HUDEP-2 (cell line): Measurements from ENCODE around the gene ACOD1.
"Not testable (repeated sequence)": the region's sequence is repeated elsewhere in the genome, so short reads cannot be mapped to it uniquely, and the experiment has no call there.

ENCODE experiments used
- DNase-seq, 76 experiments: peaks; one replicate each; lab custom pipeline; 2025; ENCODE audit not compliant: unreplicated experiment in 76 of 76; lab: John Stamatoyannopoulos, UW

Gene ACOD1

DNA sequence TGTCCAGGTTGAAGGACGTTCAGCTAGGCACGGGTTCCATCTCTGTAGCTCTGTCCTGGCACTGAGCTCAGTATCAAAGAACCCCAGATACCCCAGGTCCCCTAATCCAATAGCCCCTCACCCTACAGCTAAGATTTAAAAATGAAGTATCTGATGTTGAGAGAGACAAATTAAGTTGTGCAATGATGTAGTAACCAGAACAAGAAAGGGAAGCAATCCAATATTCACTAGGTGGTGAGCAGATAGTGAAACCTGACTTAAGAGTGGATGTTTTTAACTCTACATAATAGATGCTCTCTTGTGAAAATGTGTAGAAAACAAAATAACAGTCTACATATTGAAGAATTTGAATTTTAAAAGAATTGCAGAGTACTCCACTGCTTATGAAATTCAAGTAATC, 1.8 kb downstream of the ACOD1 start:
- DNase-seq = no peak

DNA sequence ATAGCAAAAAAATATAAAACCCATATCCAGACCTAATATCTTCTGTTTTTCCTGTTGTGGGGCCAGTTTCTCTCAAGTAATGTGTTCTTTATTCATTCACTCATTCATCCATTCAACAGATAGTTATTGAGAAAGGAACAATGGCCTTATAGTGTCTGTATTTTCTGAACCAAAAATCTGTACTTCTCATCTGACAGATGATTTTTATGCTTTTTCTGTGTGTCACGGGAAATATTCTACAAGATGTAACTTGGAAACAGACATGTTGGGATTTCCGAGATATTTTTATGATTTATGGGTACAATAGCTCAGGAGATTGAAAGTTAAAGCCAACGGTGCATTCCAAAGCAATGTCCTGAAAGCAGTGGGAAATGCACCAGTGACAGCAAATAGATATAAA, 5.7 kb downstream of the ACOD1 start:
- DNase-seq = no peak

DNA sequence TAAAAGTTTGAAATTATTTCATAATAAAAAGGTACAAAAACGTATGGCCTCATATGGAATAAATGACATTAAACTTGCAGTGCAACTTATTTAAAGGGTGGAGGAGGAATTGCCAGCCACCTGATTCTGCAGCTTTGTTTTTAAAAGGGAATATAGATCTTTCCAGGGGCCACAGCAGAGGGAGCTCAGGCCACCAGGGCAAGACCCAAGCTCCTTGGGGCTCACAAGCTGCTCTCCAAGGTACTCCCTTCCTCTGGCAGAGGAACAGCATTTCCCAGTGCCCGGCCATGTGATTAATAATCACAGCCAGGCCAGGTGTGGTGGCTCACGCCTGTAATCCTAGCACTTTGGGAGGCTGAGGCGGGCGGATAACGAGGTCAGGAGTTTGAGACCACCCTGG, 6.2 kb downstream of the ACOD1 start:
- no peak for DNase-seq

DNA sequence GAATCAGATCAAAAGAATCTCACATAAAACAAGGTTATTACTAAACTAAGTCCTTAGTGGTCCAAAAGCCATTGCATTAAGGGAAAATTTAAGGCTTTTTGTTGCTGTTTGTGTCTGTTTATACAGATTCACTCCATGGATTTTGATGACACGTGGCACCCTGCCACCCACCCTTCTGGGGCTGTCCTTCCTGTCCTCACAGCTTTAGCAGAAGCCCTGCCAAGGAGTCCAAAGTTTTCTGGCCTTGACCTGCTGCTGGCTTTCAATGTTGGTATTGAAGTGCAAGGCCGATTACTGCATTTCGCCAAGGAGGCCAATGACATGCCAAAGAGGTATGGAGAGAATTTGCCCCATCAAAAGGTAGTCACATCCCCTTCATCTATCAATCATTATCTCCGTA, 6.9 kb downstream of the ACOD1 start:
- no peak for DNase-seq

DNA sequence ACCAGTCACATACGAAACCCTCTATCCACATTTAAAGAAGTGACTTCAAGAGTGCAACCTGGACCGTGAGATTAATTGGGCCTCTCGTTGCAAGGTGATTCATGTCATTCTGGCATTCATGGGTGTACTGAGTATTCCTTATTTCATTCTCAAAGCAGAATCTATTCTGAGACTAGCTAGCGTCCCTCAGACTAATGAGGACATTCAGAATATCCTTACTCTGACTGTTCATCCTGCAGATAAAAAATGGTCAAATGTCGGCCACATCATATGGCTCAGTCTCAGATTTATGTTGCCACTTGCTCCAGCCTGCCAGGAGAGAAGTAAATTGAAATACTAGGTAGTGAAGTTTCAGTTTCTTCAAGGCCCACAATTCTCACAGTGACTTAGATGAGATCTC, 7.3 kb downstream of the ACOD1 start:
- no peak for DNase-seq

DNA sequence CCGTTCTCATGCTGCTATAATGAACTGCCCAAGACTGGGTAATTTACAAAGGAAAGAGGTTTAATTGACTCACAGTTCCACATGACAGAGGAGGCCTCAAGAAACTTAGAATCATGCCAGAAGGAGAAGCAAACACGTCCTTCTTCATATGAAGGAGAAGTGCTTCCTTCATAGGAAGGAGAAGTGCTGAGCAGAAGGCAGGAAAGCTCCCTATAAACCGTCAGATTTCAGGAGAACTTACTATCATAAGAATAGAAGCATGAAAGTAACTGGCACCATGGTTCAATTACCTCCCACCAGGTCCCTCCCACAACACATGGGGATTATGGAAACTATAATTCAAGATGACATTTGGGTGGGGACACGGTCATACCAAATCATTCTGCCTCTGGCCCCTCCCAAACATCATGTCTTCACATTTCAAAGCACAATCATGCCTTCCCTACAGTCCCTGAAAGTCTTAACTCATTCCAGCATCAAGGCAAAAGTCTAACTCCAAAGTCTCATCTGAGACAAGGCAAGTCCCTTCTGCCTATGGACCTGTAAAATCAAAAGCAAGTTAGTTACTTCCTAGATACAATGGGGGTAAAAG, 10.6 kb downstream of the ACOD1 start:
- no peak for DNase-seq

DNA sequence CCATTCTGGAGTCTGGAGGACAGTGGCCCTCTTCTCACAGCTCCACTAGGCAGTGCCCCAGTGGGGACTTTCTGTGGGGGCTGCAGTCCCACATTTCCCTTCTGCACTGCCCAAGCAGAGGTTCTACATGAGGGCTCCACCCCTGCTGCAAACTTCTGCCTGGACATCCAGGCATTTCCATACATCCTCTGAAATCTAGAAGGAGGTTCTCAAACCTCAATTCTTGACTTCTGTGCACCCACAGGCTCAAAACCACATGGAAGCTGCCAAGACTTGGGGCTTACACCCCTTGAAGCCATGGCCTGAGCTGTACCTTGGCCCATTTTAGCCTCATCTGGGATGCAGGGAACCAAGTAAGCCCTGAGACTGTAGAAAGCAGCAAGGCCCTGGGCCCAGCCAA, 11.4 kb downstream of the ACOD1 start:
- not testable (repeated sequence) for DNase-seq

DNA sequence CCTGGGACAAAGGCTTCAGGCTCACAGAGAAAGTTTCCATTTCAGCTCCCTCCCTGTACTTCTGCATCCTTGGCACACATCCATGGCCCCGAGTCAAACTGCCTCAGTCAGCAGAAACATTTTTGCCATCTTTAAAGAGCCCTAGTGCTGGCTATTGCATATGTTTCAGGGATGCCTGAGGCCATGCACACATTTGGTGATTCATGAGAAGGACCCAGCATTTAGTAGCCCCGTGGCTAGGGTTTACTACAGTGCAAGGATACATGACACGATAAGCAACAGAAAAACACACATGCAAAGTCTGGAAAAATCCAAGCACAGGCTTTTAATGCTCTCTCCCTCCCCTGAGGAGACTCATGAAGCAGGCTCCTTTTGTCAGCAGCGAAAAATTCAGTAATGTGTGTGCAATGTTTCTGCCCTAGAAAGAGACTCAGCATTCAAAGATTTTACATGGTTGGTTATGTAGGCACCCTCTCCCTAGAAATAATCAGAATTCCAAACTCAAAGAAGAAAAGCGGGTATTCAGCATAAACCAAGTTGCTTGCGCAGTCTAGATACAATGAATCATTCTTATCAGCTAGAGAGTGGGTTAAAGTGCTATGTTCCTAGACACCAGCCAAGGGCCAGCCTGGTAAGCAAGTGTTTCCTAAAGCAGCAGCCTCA, 17.6 kb downstream of the ACOD1 start:
- DNase-seq = peak in 11 of 76 experiments; percentile 2 to 63 (median 17)

DNA sequence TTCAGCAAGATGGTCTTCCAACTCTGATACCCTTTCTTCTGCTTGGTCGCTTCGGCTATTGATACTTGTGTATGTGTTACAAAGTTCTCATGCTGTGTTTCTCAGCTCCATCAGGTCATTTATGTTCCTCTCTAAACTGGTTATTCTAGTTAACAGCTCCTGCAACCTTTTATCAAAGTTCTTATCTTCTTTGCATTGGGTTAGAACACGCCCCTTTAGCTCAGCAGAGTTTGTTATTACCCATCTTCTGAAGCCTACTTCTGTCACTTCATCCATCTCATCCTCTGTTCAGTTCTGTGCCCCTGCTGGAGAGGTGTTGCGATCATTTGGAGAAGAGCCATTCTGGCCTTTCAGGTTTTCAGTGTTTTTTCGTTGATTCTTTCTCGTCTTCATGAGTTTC, 18.7 kb downstream of the ACOD1 start:
- no peak for DNase-seq

DNA sequence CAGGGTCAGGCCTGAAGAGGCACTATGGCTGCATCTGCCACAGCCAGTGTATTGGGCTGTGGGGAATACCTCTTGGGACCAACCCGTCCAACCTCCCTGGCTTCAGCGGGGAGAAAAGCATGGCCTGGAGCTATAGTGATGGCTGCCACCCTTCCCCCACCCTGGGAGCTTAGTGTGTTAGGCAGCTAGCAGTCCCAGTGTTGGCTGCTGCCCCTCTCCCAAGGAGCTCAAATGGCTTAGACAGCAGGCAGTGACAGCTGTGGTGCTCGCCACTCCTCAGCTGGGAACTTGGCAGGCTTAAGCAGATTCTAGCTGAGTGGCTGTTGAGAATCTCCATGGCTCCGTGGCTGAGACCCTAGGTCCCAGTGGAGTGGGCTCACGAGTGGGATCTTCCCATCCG, 19.7 kb downstream of the ACOD1 start:
- no peak for DNase-seq

DNA sequence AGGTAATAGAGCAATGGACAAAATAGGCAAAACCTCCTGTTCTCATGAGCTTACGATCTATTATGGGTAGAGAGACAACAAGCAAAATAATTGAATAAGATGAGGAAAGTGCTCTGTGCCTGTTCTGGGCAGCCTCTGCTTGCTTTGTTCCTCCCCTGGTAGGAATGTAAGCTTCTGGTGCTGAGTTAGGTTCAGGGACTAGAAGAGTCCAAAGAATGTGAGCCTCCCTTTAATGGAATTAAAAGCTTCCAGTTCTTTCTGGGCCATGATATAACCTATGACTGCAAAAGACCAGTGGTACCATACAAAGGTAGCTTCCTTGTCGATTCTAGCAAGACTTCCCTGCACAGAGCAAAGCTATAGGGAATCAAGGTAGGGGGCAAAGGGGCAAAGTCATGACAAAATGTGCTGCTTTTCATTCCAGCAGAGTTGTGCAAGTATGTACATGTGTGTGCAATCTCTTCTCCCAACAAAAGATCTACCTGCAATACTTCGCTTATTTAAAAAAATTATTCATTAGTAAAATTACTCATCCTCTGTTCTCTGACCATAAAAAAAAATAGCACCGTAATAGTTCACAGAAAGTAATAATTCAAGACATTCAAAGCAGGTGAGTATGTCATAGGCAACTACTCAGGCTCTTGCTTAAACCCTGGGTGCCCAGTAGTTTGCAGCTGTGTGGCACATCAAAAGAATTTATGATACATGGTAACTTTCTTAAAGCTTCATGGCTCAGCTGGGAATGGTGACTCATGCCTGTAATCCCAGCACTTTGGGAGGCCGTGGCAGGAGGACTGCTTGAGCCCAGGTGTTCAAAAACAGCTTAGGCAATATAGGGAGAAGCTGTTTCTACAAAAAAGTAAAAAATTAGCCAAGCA, 21.4 kb downstream of the ACOD1 start:
- no peak for DNase-seq

DNA sequence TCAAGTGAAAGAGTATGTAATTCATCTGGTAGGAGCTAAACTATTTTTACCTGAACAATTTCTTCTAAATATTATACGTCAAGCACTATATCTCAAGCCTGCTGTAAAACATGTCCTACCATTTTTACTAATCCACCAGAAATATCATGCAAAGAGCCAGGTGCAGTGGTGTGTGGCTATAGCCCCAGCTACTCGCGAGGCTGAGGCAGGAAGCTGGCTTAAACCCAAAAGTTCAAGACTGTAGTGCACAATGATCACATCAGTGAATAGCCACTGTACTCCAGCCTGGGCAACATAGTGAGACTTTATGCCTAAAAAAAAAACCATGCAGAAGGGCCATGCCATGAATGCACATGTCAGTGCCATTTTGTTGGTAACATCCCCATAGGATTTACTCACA, 22.9 kb downstream of the ACOD1 start:
- DNase-seq = peak in 8 of 76 experiments; percentile 3 to 33 (median 10)

DNA sequence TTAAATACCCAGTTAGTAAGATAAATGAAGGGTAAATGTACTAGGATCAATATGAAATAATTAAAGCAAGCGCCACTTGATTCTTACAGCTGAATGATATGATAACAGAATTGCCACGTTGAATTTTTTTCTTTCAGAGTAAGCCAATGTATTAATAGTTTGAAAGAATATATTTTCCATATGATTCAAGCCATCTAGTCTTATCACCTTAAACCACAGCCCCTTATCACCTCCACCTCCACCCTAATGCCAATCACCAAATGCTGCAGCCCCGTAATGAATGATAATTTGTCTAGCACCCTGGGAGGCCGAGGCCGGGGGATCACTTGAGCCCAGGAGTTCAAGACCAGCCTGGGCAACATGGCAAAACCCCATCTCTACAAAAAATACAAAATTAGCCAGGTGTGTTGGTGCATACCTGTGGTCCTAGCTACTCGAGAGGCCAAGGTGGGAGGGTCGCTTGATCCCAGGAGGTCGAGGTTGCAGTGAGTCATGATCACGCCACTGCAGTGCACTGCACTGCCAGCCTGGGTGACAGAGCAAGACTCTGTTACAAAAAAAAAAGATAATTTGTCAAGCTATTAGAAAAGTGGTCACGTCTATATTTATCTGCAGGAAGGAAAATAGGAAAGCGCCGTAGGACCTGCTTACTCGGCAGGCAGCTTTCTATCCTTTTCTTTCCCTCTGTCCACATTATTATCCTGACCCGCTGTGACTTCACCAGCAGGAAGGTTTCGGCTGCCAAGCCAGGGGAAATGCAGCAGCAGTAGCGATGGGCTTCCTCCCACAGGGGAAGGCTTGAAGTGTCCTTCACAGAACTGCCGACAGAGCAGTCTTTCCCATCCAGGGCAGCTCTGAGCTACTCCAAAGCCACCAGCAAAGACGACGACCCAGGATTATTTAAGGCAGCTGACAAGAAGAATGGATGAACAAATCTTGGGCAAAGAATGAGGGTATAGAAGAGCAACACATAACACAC, 23.8 kb downstream of the ACOD1 start:
- DNase-seq = peak in 25 of 76 experiments; percentile 2 to 67 (median 28)

DNA sequence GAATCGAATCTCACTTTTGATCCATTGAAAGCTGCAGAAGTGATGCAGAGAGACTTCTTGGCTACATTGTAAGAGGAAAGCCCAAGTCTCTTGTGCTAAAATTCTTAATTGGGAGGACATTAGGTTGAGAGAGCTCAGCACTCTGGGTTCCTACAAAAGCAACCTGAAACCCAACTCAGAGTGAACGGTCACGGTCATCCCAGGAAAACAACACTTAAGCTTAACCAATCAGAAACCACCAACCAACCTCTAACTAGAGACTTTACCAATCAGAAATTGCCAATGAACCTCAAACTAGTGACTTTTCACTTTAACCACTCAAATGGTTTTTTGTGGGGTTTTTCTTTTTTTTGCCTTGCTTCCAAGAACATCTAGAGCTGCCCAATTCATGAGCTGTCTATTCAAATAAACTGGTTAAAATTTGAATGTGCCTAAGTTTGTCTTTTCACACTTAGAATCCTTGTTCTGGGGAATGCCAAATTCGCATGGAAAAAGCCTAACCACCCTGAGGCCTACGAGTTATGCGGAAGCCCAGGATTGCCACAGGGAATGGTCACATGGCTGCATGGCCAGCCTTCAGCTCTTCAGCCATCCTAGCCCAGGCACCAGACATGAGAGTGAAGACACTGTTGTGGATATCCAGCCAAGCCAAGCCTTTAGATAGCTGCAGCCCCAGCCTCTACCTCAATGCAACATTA, 25.8 kb downstream of the ACOD1 start:
- no peak for DNase-seq

DNA sequence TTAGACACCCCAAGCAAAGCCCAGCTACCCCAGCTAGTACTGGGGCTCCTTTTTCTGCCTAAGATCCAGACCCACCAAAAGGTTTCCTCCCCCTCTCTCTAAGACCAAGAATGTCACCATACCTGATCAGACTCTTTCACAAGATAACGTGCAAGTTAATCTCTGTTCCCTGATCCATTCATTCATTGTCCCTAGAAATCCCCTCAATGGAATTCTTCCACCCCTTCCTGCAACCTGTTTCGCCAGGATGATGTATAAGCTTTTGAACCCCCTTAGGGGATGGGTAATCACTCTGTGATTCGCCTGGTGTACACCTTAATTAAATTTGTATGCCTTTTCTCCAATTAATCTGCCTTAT, 26.3 kb downstream of the ACOD1 start:
- no peak for DNase-seq

DNA sequence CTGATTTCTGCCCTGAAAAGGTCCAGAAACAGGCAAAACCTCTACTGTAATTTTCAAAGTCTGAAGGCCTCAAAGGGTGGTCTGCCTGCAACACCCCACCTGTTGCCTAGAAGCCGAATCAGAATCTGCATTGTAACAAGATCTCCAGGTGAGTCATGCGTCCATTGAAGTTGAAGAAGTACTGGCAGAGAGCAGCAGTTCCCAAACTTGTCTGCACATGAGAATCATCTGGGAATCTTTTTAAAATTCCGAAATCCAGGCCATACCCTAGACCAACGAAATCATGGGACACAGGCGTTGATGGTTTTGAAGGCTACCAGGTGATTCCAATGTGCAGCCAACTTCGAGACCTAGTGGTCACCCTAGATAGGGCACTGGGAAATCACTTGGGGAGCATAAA, 27.6 kb downstream of the ACOD1 start:
- DNase-seq = no peak

DNA sequence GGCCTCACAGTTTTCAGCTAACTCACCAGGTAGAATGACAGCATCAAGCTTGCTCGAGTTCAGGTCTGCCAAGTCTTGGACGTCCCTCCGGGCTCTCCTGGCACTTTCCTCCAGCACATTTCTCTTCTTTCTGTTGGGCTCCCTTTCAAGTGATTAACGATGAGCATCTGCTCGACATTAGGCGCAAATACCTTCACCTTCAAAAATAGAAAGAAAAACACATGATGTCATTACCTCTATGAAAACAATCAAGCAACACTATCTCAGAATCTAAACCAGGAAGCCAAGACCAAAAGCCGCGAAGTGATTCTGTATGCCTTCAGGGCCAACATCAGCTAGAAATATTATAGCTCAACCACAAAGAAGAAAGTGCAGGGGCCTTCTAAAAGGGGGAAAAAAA, 28.2 kb downstream of the ACOD1 start:
- no peak for DNase-seq

DNA sequence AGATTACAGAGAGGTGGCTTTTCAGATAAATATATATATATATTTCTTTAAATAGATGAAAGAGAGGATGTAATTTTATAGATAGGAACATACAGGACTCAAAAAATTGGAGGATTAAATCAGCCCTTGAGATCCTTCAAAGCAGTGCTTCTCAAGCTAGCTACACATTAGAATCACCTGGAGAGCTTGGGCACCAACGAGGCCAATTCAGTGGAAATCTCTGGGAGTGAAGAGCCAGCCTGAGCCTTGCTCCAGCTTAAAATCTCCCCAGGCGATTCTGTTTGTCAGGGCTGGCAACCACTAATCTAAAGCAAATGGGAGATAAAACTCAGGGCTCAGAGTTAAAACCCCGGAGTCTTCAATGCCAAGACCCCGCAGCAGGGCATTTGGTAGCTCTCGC, 28.6 kb downstream of the ACOD1 start:
- DNase-seq = no peak

DNA sequence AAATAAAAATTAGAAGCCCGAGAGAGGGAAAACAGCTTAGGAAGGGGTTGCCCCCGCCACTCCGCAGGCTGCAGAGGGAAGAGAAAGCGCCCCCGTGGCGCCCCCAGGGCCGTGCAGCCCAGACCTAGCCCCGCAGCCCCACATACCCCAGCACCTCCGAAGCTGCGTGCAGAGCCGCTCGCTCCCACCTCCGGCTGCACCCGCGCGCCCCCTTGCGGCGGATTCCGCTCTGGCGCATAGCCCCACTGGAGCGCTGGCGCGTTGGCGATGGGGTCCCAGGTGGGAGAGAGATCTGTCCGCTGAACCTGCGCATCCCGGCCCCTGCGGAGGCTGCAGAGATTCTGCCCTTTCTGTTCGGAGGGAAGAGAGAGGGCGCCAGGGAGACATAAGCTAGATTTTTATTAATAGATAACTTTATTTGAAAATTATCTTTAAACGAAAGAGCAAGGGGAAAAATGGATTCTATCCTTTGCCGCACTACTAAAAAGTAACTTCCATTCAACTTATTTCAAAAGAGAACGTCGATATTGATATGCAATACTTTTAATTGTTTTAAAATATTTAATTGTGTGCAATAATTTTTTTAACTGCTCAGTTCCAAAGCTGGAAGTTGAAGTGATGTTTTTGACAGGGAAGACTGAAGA, 31.9 kb downstream of the ACOD1 start:
- peak in 68 of 76 experiments; percentile 4 to 80 (median 52) for DNase-seq

DNA sequence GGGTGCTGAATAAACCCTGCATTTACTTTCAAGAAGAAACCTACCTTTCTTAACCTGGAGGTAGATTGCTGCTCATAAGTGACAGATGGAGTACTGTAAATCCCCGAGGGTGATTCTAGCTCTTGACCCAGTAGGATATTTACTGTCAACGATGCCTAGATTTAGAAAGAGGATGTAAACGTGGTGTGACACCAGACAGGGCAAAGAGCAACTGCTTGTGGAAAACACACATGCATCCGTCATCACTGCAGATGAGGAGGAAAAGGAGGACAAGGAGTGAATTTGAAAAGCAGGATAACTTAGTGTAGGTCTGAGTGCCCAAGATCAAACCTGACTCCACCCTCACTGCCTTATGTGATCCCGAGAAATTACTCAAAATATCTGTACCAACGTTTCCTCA, 33.8 kb downstream of the ACOD1 start:
- no peak for DNase-seq
